Hematopoietic multipotent progenitor cell treated with erythropoietin and hydrocortisone succinate and interleukin-3 and kit ligand, for 17 days (in vitro differentiated cells): ENCODE data around the gene MARS1.
A peak's percentile ranks its signal among the peaks of the same experiment; 100 is the strongest.
"Not testable (repeated sequence)": the region's sequence is repeated elsewhere in the genome, so short reads cannot be mapped to it uniquely, and the experiment has no call there.

Source experiments
- DNase-seq: peaks from one replicate; pipeline ENCODE4 v3.0.0-alpha.2; 2015; ENCODE audit warnings: low spot score

MARS1 gene

GRCh38 chr12:57487597-57488401, at the start of gene MARS1:
Gene MARS1 (plus strand): TSS chr12:57488068. CDS start chr12:57488091, 23 bp downstream.
- peak; percentile 96 for DNase-seq

- DNase-seq, result no peak
Observed at GRCh38 chr12:57438400-57438799, 49.5 kb upstream of the MARS1 start.

GRCh38 chr12:57439762-57440266, 48.1 kb upstream of the MARS1 start:
- DNase-seq, result no peak

GRCh38 chr12:57441393-57441792, 46.5 kb upstream of the MARS1 start:
- DNase-seq, result not testable (repeated sequence)

GRCh38 chr12:57441846-57442427, 45.9 kb upstream of the MARS1 start:
- DNase-seq, result no peak

GRCh38 chr12:57444337-57444736, 43.5 kb upstream of the MARS1 start:
- not testable (repeated sequence) for DNase-seq

- DNase-seq, result no peak
Observed at GRCh38 chr12:57444744-57445143, 43.1 kb upstream of the MARS1 start.

GRCh38 chr12:57446292-57446960, 41.4 kb upstream of the MARS1 start:
- DNase-seq, result no peak

GRCh38 chr12:57448669-57449068, 39.2 kb upstream of the MARS1 start:
- no peak for DNase-seq

GRCh38 chr12:57449375-57449774, 38.5 kb upstream of the MARS1 start:
- DNase-seq, result no peak

- DNase-seq, result no peak
Observed at GRCh38 chr12:57450057-57450456, 37.8 kb upstream of the MARS1 start.

GRCh38 chr12:57451233-57451778, 36.6 kb upstream of the MARS1 start:
- DNase-seq, result no peak

- no peak for DNase-seq
Observed at GRCh38 chr12:57452181-57452936, 35.5 kb upstream of the MARS1 start.

GRCh38 chr12:57452937-57453509, 34.8 kb upstream of the MARS1 start:
- peak; percentile 59 for DNase-seq

GRCh38 chr12:57454213-57454565, 33.7 kb upstream of the MARS1 start:
- no peak for DNase-seq

- DNase-seq, result no peak
Observed at GRCh38 chr12:57454566-57455373, 33.1 kb upstream of the MARS1 start, which contains the start of gene INHBE. Gene INHBE (plus strand): TSS chr12:57455307. CDS start chr12:57455537, 230 bp downstream.

- DNase-seq, result no peak
Observed at GRCh38 chr12:57455374-57456144, 32.3 kb upstream of the MARS1 start.

GRCh38 chr12:57456145-57456700, 31.6 kb upstream of the MARS1 start:
- DNase-seq, result peak; percentile 23

- DNase-seq, result no peak
Observed at GRCh38 chr12:57456737-57457490, 31.0 kb upstream of the MARS1 start.
